A549 (cell line): ENCODE measurements around the gene EBNA1BP2. TPM values are rescaled to one million over a fixed set of nuclear protein-coding genes. Genes with fewer than 3 reads are reported as not detected.

Experiments used
- ATAC-seq, 2 experiments: fragments of 200-7000 bp in 1 of 2; fragments of >200 bp in 1 of 2; cut with Nextera tagmentation in 1 of 2; cut with Tn5 transposase in 1 of 2; 3 replicates each; pipeline versions ENCODE4 v1.8.0 to v1.9.1; 2018 to 2020; ENCODE audit warnings: mild to moderate bottlenecking in 1 of 2, moderate library complexity in 1 of 2
- CTCF ChIA-PET: fragments of 300-600 bp; sonication (Branson Sonifier 250); formaldehyde crosslinking; extraction: SDS; loops from one replicate; lab custom pipeline; 2021; ENCODE audit warnings: antibody characterized with exemption, inconsistent platforms; lab: Yijun Ruan, JAX
- POLR2A ChIA-PET: fragments of 350-600 bp; formaldehyde crosslinking; extraction: SDS; loops from one replicate; lab custom pipeline; 2021; ENCODE audit warnings: antibody characterized with exemption, inconsistent platforms; lab: Yijun Ruan, JAX
- DNase-seq, 2 experiments: peaks; one replicate each; pipeline versions ENCODE4 v3.0.0 to v3.0.0-alpha.2; 2011 to 2016; ENCODE audit warnings: low read depth in 1 of 2, low spot score in 1 of 2
- FAIRE-seq: peaks from 2 replicates; lab custom pipeline; 2011; peaks lifted over from hg19 to GRCh38; lab: Jason Lieb, UNC
- H3K27ac ChIP-seq, 2 experiments: fragments of >200 bp; sonication (Bioruptor Twin); formaldehyde crosslinking; 3 replicates each; pipeline ENCODE4 v1.5.1; 2016 to 2017
- H3K4me1 ChIP-seq: fragments of >200 bp; sonication (Bioruptor Twin); formaldehyde crosslinking; 3 replicates; pipeline ENCODE4 v1.6.1; 2016
- H3K4me2 ChIP-seq: fragments of >200 bp; sonication (Bioruptor Twin); formaldehyde crosslinking; 3 replicates; pipeline ENCODE4 v1.6.1; 2016
- H3K4me3 ChIP-seq: fragments of >200 bp; sonication (Bioruptor Twin); formaldehyde crosslinking; 3 replicates; pipeline ENCODE4 v1.5.1; 2016
- H3K9me3 ChIP-seq: fragments of >200 bp; sonication (Bioruptor Twin); formaldehyde crosslinking; 3 replicates; pipeline ENCODE4 v1.6.1; 2016
- ATOH8 ChIP-seq: fragments of 250-450 bp; sonication (Bioruptor Pico); IDR thresholded peaks from 2 replicates; pipeline ENCODE4 v1.5.0; 2020; ENCODE audit warnings: low read depth, mild to moderate bottlenecking, moderate library complexity
- BCL3 ChIP-seq: fragments of >200 bp; sonication (Bioruptor Twin); formaldehyde crosslinking; IDR thresholded peaks from 3 replicates; pipeline ENCODE4 v1.6.1; 2016
- BHLHE40 ChIP-seq: IDR thresholded peaks from 2 replicates; pipeline ENCODE4 v1.6.1; 2012; ENCODE audit warnings: low read depth, low read length, inconsistent platforms
- CBX8 ChIP-seq: fragments of 200-600 bp; sonication (generic); IDR thresholded peaks from 2 replicates; pipeline ENCODE4 v1.6.1; 2016
- CEBPB ChIP-seq, 2 experiments: fragments of >200 bp in 1 of 2; sonication (Bioruptor Twin) in 1 of 2; formaldehyde crosslinking in 1 of 2; IDR thresholded peaks; 2 replicates each; pipeline ENCODE4 v1.6.1; 2012 to 2016
- CHD2 ChIP-seq: fragments of 150-350 bp; IDR thresholded peaks from 2 replicates; pipeline ENCODE4 v1.6.1; 2014; ENCODE audit warnings: low read length; ENCODE audit not compliant: partially characterized antibody
- CHD4 ChIP-seq: fragments of 200-600 bp; sonication (generic); IDR thresholded peaks from 2 replicates; pipeline ENCODE4 v1.6.1; 2016; ENCODE audit warnings: antibody characterized with exemption, mild to moderate bottlenecking, borderline replicate concordance
- E2F6 ChIP-seq: IDR thresholded peaks from 2 replicates; pipeline ENCODE4 v1.6.1; 2012; ENCODE audit warnings: low read depth, borderline replicate concordance
- EHF ChIP-seq: fragments of 250-450 bp; sonication (Bioruptor Pico); IDR thresholded peaks from 2 replicates; pipeline ENCODE4 v1.5.0; 2020; ENCODE audit warnings: mild to moderate bottlenecking
- ELK1 ChIP-seq: fragments of 150-350 bp; IDR thresholded peaks from 2 replicates; pipeline ENCODE4 v1.6.1; 2014; ENCODE audit warnings: low read depth, mild to moderate bottlenecking, low read length
- EP300 ChIP-seq, 2 experiments: fragments of >200 bp; sonication (Bioruptor Twin); formaldehyde crosslinking; IDR thresholded peaks; 2 replicates in 1 of 2; 3 replicates in 1 of 2; pipeline ENCODE4 v1.6.1; 2016 to 2017
- ESRRA ChIP-seq: fragments of 150-350 bp; IDR thresholded peaks from 2 replicates; pipeline ENCODE4 v1.6.1; 2014; ENCODE audit warnings: mild to moderate bottlenecking, low read length, borderline replicate concordance
- FOSB ChIP-seq: fragments of 250-450 bp; sonication (Bioruptor Pico); IDR thresholded peaks from 2 replicates; pipeline ENCODE4 v1.5.0; 2020; ENCODE audit warnings: mild to moderate bottlenecking, moderate library complexity
- FOSL2 ChIP-seq, 2 experiments: fragments of 450-650 bp in 1 of 2; fragments of >200 bp in 1 of 2; sonication (Bioruptor Twin) in 1 of 2; formaldehyde crosslinking; IDR thresholded peaks; 2 replicates each; pipeline versions ENCODE4 v1.5.0 to v1.6.1; 2016 to 2020; ENCODE audit warnings: mild to moderate bottlenecking in 1 of 2, moderate library complexity in 1 of 2
- GATA3 ChIP-seq: IDR thresholded peaks from 2 replicates; pipeline ENCODE4 v1.6.1; 2012; ENCODE audit warnings: borderline replicate concordance
- HDAC2 ChIP-seq: fragments of 200-600 bp; sonication (generic); IDR thresholded peaks from 2 replicates; pipeline ENCODE4 v1.6.1; 2016
- HES2 ChIP-seq: fragments of >200 bp; sonication (Bioruptor Twin); formaldehyde crosslinking; IDR thresholded peaks from 2 replicates; pipeline ENCODE4 v1.6.1; 2016
- HOXA7 ChIP-seq: fragments of 250-450 bp; sonication (Bioruptor Pico); IDR thresholded peaks from 2 replicates; pipeline ENCODE4 v1.5.0; 2020; ENCODE audit warnings: mild to moderate bottlenecking, moderate library complexity
- HOXB13 ChIP-seq: fragments of 250-450 bp; sonication (Bioruptor Pico); IDR thresholded peaks from 2 replicates; pipeline ENCODE4 v1.5.0; 2020; ENCODE audit warnings: low read depth, mild to moderate bottlenecking, moderate library complexity
- HOXB5 ChIP-seq: fragments of 250-450 bp; sonication (Bioruptor Pico); IDR thresholded peaks from 2 replicates; pipeline ENCODE4 v1.5.0; 2020; ENCODE audit warnings: mild to moderate bottlenecking, moderate library complexity
- JUN ChIP-seq, 2 experiments: fragments of >200 bp; sonication (Bioruptor Twin); formaldehyde crosslinking; IDR thresholded peaks; 2 replicates in 1 of 2; 3 replicates in 1 of 2; pipeline ENCODE4 v1.6.1; 2016 to 2017
- MAFK ChIP-seq: fragments of 450-650 bp; IDR thresholded peaks from 2 replicates; pipeline ENCODE4 v1.6.1; 2014; ENCODE audit not compliant: partially characterized antibody
- MAX ChIP-seq: IDR thresholded peaks from 2 replicates; pipeline ENCODE4 v1.6.1; 2012
- MYC ChIP-seq: IDR thresholded peaks from 2 replicates; pipeline ENCODE4 v1.6.1; 2012; ENCODE audit warnings: mild to moderate bottlenecking, inconsistent platforms, low read length, improper control_type of control experiment, borderline replicate concordance
- PBX3 ChIP-seq: IDR thresholded peaks from 2 replicates; pipeline ENCODE4 v1.6.1; 2012
- POLR2A ChIP-seq: IDR thresholded peaks from 2 replicates; pipeline ENCODE4 v1.6.1; 2012; ENCODE audit warnings: mild to moderate bottlenecking, low read length
- RAD21 ChIP-seq, 2 experiments: fragments of >200 bp in 1 of 2; sonication (Bioruptor Twin) in 1 of 2; formaldehyde crosslinking in 1 of 2; IDR thresholded peaks in 1 of 2; conservative IDR thresholded peaks in 1 of 2; 2 replicates in 1 of 2; 3 replicates in 1 of 2; pipeline ENCODE4 v1.6.1; 2012 to 2018; ENCODE audit warnings: inconsistent platforms in 1 of 2
- RARB ChIP-seq: fragments of 250-450 bp; sonication (Bioruptor Pico); IDR thresholded peaks from 2 replicates; pipeline ENCODE4 v1.8.0; 2021; ENCODE audit warnings: mild to moderate bottlenecking, moderate library complexity
- RFX5 ChIP-seq: fragments of 450-650 bp; IDR thresholded peaks from 2 replicates; pipeline ENCODE4 v1.7.1; 2014; ENCODE audit warnings: antibody characterized with exemption, mild to moderate bottlenecking, moderate library complexity
- SREBF2 ChIP-seq: fragments of 450-650 bp; IDR thresholded peaks from 2 replicates; pipeline ENCODE4 v1.6.1; 2014; ENCODE audit warnings: mild to moderate bottlenecking, moderate library complexity
- USF2 ChIP-seq: fragments of 450-650 bp; IDR thresholded peaks from 2 replicates; pipeline ENCODE4 v1.6.1; 2014; ENCODE audit warnings: antibody characterized with exemption
- ZFP36 ChIP-seq: fragments of 450-650 bp; IDR thresholded peaks from 2 replicates; pipeline ENCODE4 v1.6.1; 2014; ENCODE audit warnings: borderline replicate concordance; ENCODE audit not compliant: partially characterized antibody
- WGBS: methylation state at CpG from one replicate; pipeline ENCODE4 v1.1.6; 2017; ENCODE audit errors: missing lambda C conversion rate; 5-methylcytosine and 5-hydroxymethylcytosine counted together
- polyA plus RNA-seq, 4 experiments: library from polyadenylated mRNA; depleted of rRNA in 3 of 4; stranded (reverse); fragments of >200 nt; fragmentation: RNase III in 1 of 4; extraction: RNeasy Plus Mini Kit Qiagen cat#74134 plus additional on column Dnase treatment in 1 of 4; gene quantifications; 2 replicates in 3 of 4; 3 replicates in 1 of 4; pipeline ENCODE4 v1.2.3, GENCODE V29; 2011 to 2017

The EBNA1BP2 gene
- polyA plus RNA-seq, 2 of the 4 experiments (the other 2 are of a cell fraction) = 109 to 151 TPM

GRCh38 chr1:43207229-43207853, 35.3 kb upstream of the EBNA1BP2 start (continued):
- TF ChIP-seq USF2 (0 out of 2 replicates have a peak, but pooled peaks have one; percentile 7), SREBF2 (no peak), CEBPB (IDR thresholded peaks at IDR 0.05) (no peak)
- TF ChIP-seq, all 56 proteins: peak for 4

- CTCF ChIA-PET = interaction anchor here (2.4 kb wide), 1 partner anchor 20 kb away, joined by 9 read pairs; no protein-coding TSS in a partner anchor
- Histone ChIP-seq H3K4me2 (peak overlapping the region; percentile 84), H3K9me3 (0 out of 3 replicates have a peak, but pooled peaks cover 3% of the 10 kb centered on the region), H3K4me1 (peaks cover 26% of the 10 kb centered on the region), H3K4me3 (peak overlapping the region; percentile 32), H3K27ac (peak overlapping the region; percentile 89 to 92)
- WGBS = 2% methylated on average over 10 of the region's 10 CpGs
- POLR2A ChIA-PET = interaction anchor here (0.5 to 2.3 kb wide), 6 partner anchors 20 to 1322 kb away, joined by 3 to 19 read pairs (median 5); partner anchors contain the start of genes CDC20, CFAP57, EBNA1BP2 and KDM4A
- TF ChIP-seq MAX = peak; percentile 60
- TF ChIP-seq PBX3 = 0 out of 2 replicates have a peak, but pooled peaks have one; percentile 37
- TF ChIP-seq CEBPB (IDR thresholded peaks at IDR 0.05) = peak in 1 of 2 experiments; percentile 55; a peak in 1 of 4 replicates
- no peak for TF ChIP-seq BCL3
- no peak for TF ChIP-seq CBX8
- no peak for TF ChIP-seq HOXA7 (CRISPR knock-in tag)
- no peak for TF ChIP-seq RFX5
- TF ChIP-seq HDAC2 = no peak
- no peak for TF ChIP-seq EHF (CRISPR knock-in tag)
- no peak for TF ChIP-seq ESRRA
- TF ChIP-seq E2F6 = peak; percentile 39; the same call in 1 of the 2 replicates
- no peak for TF ChIP-seq CHD4
- no peak for TF ChIP-seq ATOH8
- no peak for TF ChIP-seq SREBF2
- 0 out of 2 replicates have a peak, but pooled peaks have one; percentile 13 for TF ChIP-seq FOSL2 (IDR thresholded peaks at IDR 0.05)
- TF ChIP-seq FOSL2 (CRISPR knock-in tag; IDR thresholded peaks at IDR 0.05) = peak; percentile 52
- no peak for TF ChIP-seq HOXB5 (CRISPR knock-in tag)
- TF ChIP-seq FOSB (CRISPR knock-in tag) = no peak
- peak in 1 of 2 experiments; percentile 61; a peak in 2 of 5 replicates for TF ChIP-seq JUN (IDR thresholded peaks at IDR 0.05)
- no peak for TF ChIP-seq HES2
- 0 out of 5 replicates have a peak, but pooled peaks of 1 of the 2 experiments have one; percentile 6 for TF ChIP-seq RAD21 (conservative IDR thresholded peaks at IDR 0.05 in 1 of 2, IDR thresholded peaks at IDR 0.05 in 1 of 2)
- TF ChIP-seq MYC = no peak
- TF ChIP-seq CHD2 = no peak
- TF ChIP-seq HOXB13 (CRISPR knock-in tag) = peak; percentile 9; the same call in 1 of the 2 replicates
- TF ChIP-seq MAFK = no peak
- TF ChIP-seq POLR2A = peak; percentile 7; the same call in 1 of the 2 replicates
- no peak for TF ChIP-seq BHLHE40
- TF ChIP-seq RARB = no peak
- no peak for TF ChIP-seq ELK1
- TF ChIP-seq ZFP36 = no peak
- TF ChIP-seq EP300 (IDR thresholded peaks at IDR 0.05) = peak; percentile 31 to 69; a peak in 2 of 5 replicates
- peak; percentile 99 for TF ChIP-seq GATA3
- ATAC-seq = peak; percentile 96 to 99
- no peak for FAIRE-seq
- peak; percentile 66 to 95 for DNase-seq
Measured at GRCh38 chr1:43206600-43207228, 34.6 kb upstream of the EBNA1BP2 start.
